ENCODE results near the gene HAND1.

- TF ChIP-seq NFXL1 (CRISPR knock-in tag; IDR thresholded peaks at IDR 0.05) (no peak), MITF (IDR thresholded peaks at IDR 0.05) (no peak), POLR2A (conservative IDR thresholded peaks at IDR 0.05) (no peak), FUS (optimal IDR thresholded peaks at IDR 0.05; ENCODE audit: low read depth, low read length) (no peak), EZH2 (IDR thresholded peaks at IDR 0.05; ENCODE audit: borderline replicate concordance, low read depth, low read length) (no peak), RFX1 (IDR thresholded peaks at IDR 0.05) (no peak), MBD2 (IDR thresholded peaks at IDR 0.05; ENCODE audit: borderline replicate concordance, low read depth) (no peak), CCAR2 (IDR thresholded peaks at IDR 0.05; ENCODE audit: low read depth, low read length) (no peak), TFE3 (CRISPR knock-in tag; IDR thresholded peaks at IDR 0.05) (no peak), CTCF (IDR thresholded peaks at IDR 0.05 in 2 of 3, conservative IDR thresholded peaks at IDR 0.05 in 1 of 3; ENCODE audit: insufficient read depth in 2 of 3, low read depth in 1 of 3, low read length in 3 of 3) (no peak), HDAC6 (IDR thresholded peaks at IDR 0.05; ENCODE audit: low read depth, low read length) (no peak)
Observed at GRCh38 chr5:154523709-154524108, 45.7 kb upstream of the HAND1 start.
